Pancreas (tissue), 10 donors: Measurements from ENCODE around the gene MAP3K5. TPM values are rescaled to one million over a fixed set of nuclear protein-coding genes. Genes with fewer than 3 reads are reported as not detected.

Source experiments
- ATAC-seq, 4 donors: fragments of 200-7000 bp; cut with Tn5 transposase; one replicate each; pipeline versions ENCODE4 v1.8.0 to v1.9.1; 2020; ENCODE audit warnings: mild to moderate bottlenecking in 4 of 4, moderate library complexity in 4 of 4
- DNase-seq, 6 donors: peaks; one replicate each; pipeline ENCODE4 v3.0.0-alpha.2; 2020
- FAIRE-seq: peaks from 2 replicates; lab custom pipeline; 2012; peaks lifted over from hg19 to GRCh38; lab: Jason Lieb, UNC
- H3K27ac ChIP-seq, 4 donors: fragments of 200-600 bp; sonication (generic); 1 replicate in 3 of 4; 2 replicates in 1 of 4; pipeline versions ENCODE4 v1.5.0 to v1.8.0; 2020
- H3K27me3 ChIP-seq, 4 donors: fragments of 200-600 bp; one replicate each; pipeline ENCODE4 v1.8.0; 2021
- H3K36me3 ChIP-seq, 3 donors: fragments of 200-600 bp; sonication (generic) in 1 of 3; one replicate each; pipeline versions ENCODE4 v1.5.0 to v1.8.0; 2020 to 2021
- H3K4me1 ChIP-seq, 3 donors: fragments of 200-600 bp; one replicate each; pipeline ENCODE4 v1.8.0; 2021
- H3K4me3 ChIP-seq, 4 donors: fragments of 200-600 bp; sonication (generic) in 2 of 4; one replicate each; pipeline versions ENCODE4 v1.5.0 to v1.8.0; 2020 to 2021
- H3K9me3 ChIP-seq, 4 donors: fragments of 200-600 bp; one replicate each; pipeline ENCODE4 v1.8.0; 2021
- WGBS, 2 donors: extraction: QIAGEN DNeasy Blood & Tissue Kit; methylation state at CpG; one replicate each; pipeline ENCODE4 v1.1.7; 2013; 5-methylcytosine and 5-hydroxymethylcytosine counted together
- intact Hi-C, 3 donors: fragments of 100-400 bp; cut with DNase I; formaldehyde crosslinking; loops; one replicate each; pipeline versions ENCODE4 v1.11.1 to v1.14.2; 2022
- polyA plus RNA-seq, 2 donors: library from polyadenylated mRNA; stranded (reverse); fragments of 200-250 nt; gene quantifications; one replicate each; pipeline ENCODE4 v1.2.3, GENCODE V29; 2013
- total RNA-seq, 6 donors: library from RNA; stranded (reverse); fragmentation: NEBNext Ultra II Directional in 4 of 6; extraction: Animal tissue kit (Norgen Biotek cat#: 25700) in 4 of 6; gene quantifications; one replicate each; pipeline versions ENCODE4 v1.2.1 to v1.2.4, GENCODE V29; 2021 to 2023
- TF ChIP-seq, protein P1 (sequence below), 4 donors: fragments of 200-600 bp; sonication (generic) in 3 of 4; IDR thresholded peaks; one replicate each; pipeline versions ENCODE4 v1.5.0 to v1.8.0; 2021; ENCODE audit warnings: antibody characterized with exemption in 4 of 4
- donor health status: healthy with polysubstance abuse.
- donor health status: DM: no; HTN: no; CAD: no; lungs with moderate emphysema.
- donor health status: DM: no; HTN: no; CAD: no.
- donor health status: control.
- donor health status: control.
- donor health status: Bipolar disorder and iron deficiency.
- donor health status: DM: yes; HTN: yes; CAD: no.
- donor health status: DM: no; HTN: no; CAD: no.
- donor health status: DM: no; HTN: no; CAD: no.
- donor health status: DM: yes; HTN: yes; CAD: no.

MAP3K5 gene
- total and polyA plus RNA-seq, 8 donors: 6.7 to 28.6 (median 19.4) TPM

DNA sequence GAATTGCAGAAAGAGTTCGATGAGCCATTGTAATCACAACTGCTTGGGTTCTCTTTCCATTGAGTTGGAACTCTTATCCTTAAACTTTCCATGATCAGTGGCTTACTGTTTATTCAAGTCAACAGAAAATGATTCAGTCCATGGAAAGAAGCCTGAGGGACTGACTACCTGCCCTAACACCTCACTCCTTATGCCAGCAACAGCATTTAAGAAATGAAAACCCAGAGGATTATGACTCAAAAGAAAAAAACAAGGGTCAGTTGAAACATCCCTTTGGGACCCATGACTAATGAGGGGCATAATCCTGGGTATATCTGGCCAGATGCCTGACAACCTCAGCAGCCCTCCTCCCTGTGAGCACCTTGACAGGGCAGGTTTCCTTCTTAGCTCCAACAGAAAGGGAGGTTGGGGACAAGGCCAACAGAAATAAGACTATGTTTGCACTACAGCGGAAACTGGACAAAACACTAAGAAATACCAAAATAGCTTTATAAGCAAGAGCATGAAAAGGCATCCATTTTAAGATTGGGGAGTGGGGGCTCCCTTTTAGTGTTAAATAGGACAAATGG lies 106.7 kb downstream of the MAP3K5 start:
- H3K27ac ChIP-seq: peak overlapping the region in 3 of 4 donors; percentile 13 to 82 (median 61)
- peaks cover 0 to 14% (median 5%) of the 10 kb centered on the region in 3 donors for H3K4me1 ChIP-seq
- intact Hi-C loops: no loop called here
- no peaks in the 10 kb centered on the region for H3K9me3 ChIP-seq
- ATAC-seq (peak; percentile 70 to 85 (median 82)), FAIRE-seq (no peak), DNase-seq (peak in 1 of 6 donors; percentile 40)
- WGBS, 2 donors: 31 to 45% methylated on average over 2 of the region's 2 CpGs
- TF ChIP-seq, protein P1, sequence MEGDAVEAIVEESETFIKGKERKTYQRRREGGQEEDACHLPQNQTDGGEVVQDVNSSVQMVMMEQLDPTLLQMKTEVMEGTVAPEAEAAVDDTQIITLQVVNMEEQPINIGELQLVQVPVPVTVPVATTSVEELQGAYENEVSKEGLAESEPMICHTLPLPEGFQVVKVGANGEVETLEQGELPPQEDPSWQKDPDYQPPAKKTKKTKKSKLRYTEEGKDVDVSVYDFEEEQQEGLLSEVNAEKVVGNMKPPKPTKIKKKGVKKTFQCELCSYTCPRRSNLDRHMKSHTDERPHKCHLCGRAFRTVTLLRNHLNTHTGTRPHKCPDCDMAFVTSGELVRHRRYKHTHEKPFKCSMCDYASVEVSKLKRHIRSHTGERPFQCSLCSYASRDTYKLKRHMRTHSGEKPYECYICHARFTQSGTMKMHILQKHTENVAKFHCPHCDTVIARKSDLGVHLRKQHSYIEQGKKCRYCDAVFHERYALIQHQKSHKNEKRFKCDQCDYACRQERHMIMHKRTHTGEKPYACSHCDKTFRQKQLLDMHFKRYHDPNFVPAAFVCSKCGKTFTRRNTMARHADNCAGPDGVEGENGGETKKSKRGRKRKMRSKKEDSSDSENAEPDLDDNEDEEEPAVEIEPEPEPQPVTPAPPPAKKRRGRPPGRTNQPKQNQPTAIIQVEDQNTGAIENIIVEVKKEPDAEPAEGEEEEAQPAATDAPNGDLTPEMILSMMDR (IDR thresholded peaks at IDR 0.05): no peak
- H3K27me3 ChIP-seq: no peaks in the 10 kb centered on the region
- H3K4me3 ChIP-seq: no peak overlapping the region
- no peaks in the 10 kb centered on the region for H3K36me3 ChIP-seq

DNA sequence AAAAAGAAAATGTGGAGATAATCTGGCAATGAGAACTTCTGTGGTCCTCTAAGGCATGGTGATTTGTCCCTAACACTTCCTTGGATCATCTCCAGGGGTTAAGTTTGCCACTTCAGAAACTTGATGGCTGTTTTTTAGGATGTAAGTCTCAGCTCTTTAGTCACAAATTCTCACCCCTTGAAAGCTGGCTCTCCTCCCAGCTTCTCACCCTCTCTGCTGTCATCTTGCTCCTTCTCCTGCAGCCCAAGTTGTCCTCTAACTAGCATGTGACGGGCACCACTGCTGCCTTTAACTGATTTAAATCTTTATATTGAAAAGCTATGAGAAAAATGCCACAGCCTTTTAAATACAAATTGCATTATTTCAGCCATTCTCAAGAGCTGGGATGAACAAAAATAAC lies 107.8 kb downstream of the MAP3K5 start:
- TF ChIP-seq, protein P1 (IDR thresholded peaks at IDR 0.05): no peak

GRCh38 chr6:136683209-136683941 lies 108.9 kb downstream of the MAP3K5 start:
- TF ChIP-seq, protein P1 (IDR thresholded peaks at IDR 0.05): no peak
- H3K27ac ChIP-seq: peak overlapping the region in 2 of 4 donors; percentile 64 to 82
- DNase-seq (no peak), FAIRE-seq (no peak), ATAC-seq (no peak)
- H3K27me3 ChIP-seq: no peaks in the 10 kb centered on the region
- H3K9me3 ChIP-seq: no peaks in the 10 kb centered on the region
- intact Hi-C loops: no loop called here
- WGBS, 2 donors: 74 to 79% methylated on average over 4 of the region's 4 CpGs
- H3K4me3 ChIP-seq: no peak overlapping the region
- H3K4me1 ChIP-seq: peaks cover 0 to 14% (median 5%) of the 10 kb centered on the region in 3 donors
- H3K36me3 ChIP-seq: no peaks in the 10 kb centered on the region

More for the DNA sequence above, 107.8 kb downstream of the MAP3K5 start:
- WGBS, 2 donors: 62 to 73% methylated on average over 1 of the region's 1 CpG
- no peaks in the 10 kb centered on the region for H3K9me3 ChIP-seq
- no peak for FAIRE-seq
- no peaks in the 10 kb centered on the region for H3K36me3 ChIP-seq
- intact Hi-C loops: no loop called here
- no peak for DNase-seq
- no peaks in the 10 kb centered on the region for H3K27me3 ChIP-seq
- ATAC-seq: no peak
- H3K27ac ChIP-seq: peak overlapping the region in 2 of 4 donors; percentile 61 to 82
- H3K4me3 ChIP-seq: no peak overlapping the region
- H3K4me1 ChIP-seq: peaks cover 0 to 14% (median 5%) of the 10 kb centered on the region in 3 donors

GRCh38 chr6:136682292-136682691 lies 110.0 kb downstream of the MAP3K5 start:
- TF ChIP-seq, protein P1 (IDR thresholded peaks at IDR 0.05): no peak
- Histone ChIP-seq H3K4me3 (no peak overlapping the region), H3K36me3 (no peaks in the 10 kb centered on the region), H3K4me1 (peaks cover 0 to 23% (median 10%) of the 10 kb centered on the region in 3 donors), H3K9me3 (no peaks in the 10 kb centered on the region), H3K27ac (peak overlapping the region in 2 of 4 donors; percentile 64 to 82), H3K27me3 (no peaks in the 10 kb centered on the region)
- intact Hi-C loops: no loop called here
- WGBS, 2 donors: 34 to 41% methylated on average over 3 of the region's 3 CpGs
- ATAC-seq (peak; percentile 54 to 68 (median 60)), FAIRE-seq (no peak), DNase-seq (no peak)
